GM18870 (cell line): ENCODE data around the gene ZBTB49.
"Not testable (repeated sequence)": the region's sequence is repeated elsewhere in the genome, so short reads cannot be mapped to it uniquely, and the experiment has no call there.

Experiments
- ATAC-seq: cut with Tn5 transposase; IDR thresholded peaks from one replicate; pipeline ENCODE4 v1.9.1; 2021; ENCODE audit warnings: moderate library complexity; ENCODE audit not compliant: unreplicated experiment

ZBTB49 gene

GRCh38 chr4:4289941-4290850, at the start of gene ZBTB49, which contains the start of gene LYAR:
Gene ZBTB49 (plus strand): TSS chr4:4290251. CDS start chr4:4299946, 9,695 bp downstream.
Gene LYAR (minus strand): TSS chr4:4290154. CDS start chr4:4283742, 6,412 bp downstream.
- ATAC-seq = peak; percentile 73

- no peak for ATAC-seq
These were observed 44.9 kb upstream of the ZBTB49 start for GRCh38 chr4:4245172-4245571.

GRCh38 chr4:4247696-4248028, 42.4 kb upstream of the ZBTB49 start:
- ATAC-seq = peak; percentile 26

GRCh38 chr4:4248029-4248884, 41.8 kb upstream of the ZBTB49 start, which contains the start of gene TMEM128:
Gene TMEM128 (minus strand): TSS chr4:4248223. CDS start chr4:4248202, 21 bp downstream.
- ATAC-seq = peak; percentile 93

GRCh38 chr4:4248885-4249203, 41.2 kb upstream of the ZBTB49 start:
- no peak for ATAC-seq

GRCh38 chr4:4249342-4249741, 40.7 kb upstream of the ZBTB49 start:
- not testable (repeated sequence) for ATAC-seq

- ATAC-seq = no peak
These were observed 40.2 kb upstream of the ZBTB49 start for GRCh38 chr4:4249866-4250265.

- ATAC-seq = no peak
These were observed 35.9 kb upstream of the ZBTB49 start for GRCh38 chr4:4254199-4254598.

- no peak for ATAC-seq
These were observed 35.4 kb upstream of the ZBTB49 start for GRCh38 chr4:4254666-4255065.

GRCh38 chr4:4256799-4257198, 33.3 kb upstream of the ZBTB49 start:
- ATAC-seq = no peak

GRCh38 chr4:4257705-4258104, 32.3 kb upstream of the ZBTB49 start:
- ATAC-seq = not testable (repeated sequence)

- no peak for ATAC-seq
These were observed 30.5 kb upstream of the ZBTB49 start for GRCh38 chr4:4259484-4260100.

- no peak for ATAC-seq
These were observed 29.8 kb upstream of the ZBTB49 start for GRCh38 chr4:4260185-4260751.

- ATAC-seq = no peak
These were observed 22.1 kb upstream of the ZBTB49 start for GRCh38 chr4:4267981-4268380.

GRCh38 chr4:4268776-4269175, 21.3 kb upstream of the ZBTB49 start:
- ATAC-seq = no peak

- ATAC-seq = no peak
These were observed 20.7 kb upstream of the ZBTB49 start for GRCh38 chr4:4269331-4269731.

- ATAC-seq = no peak
These were observed 20.2 kb upstream of the ZBTB49 start for GRCh38 chr4:4269856-4270255.

GRCh38 chr4:4270529-4270928, 19.5 kb upstream of the ZBTB49 start:
- no peak for ATAC-seq

- ATAC-seq = no peak
These were observed 18.1 kb upstream of the ZBTB49 start for GRCh38 chr4:4271912-4272311.

GRCh38 chr4:4274226-4274625, 15.8 kb upstream of the ZBTB49 start:
- ATAC-seq = no peak

GRCh38 chr4:4277531-4277930, 12.5 kb upstream of the ZBTB49 start:
- no peak for ATAC-seq
